ENCODE data around the gene TMEM63C. TPM values are rescaled to one million over a fixed set of nuclear protein-coding genes. Genes with fewer than 3 reads are reported as not detected.

The TMEM63C gene
- total RNA-seq, 2 experiments from 2014 or later = 0.31 to 0.72 TPM

GRCh38 chr14:77204459-77204771 is 22.8 kb downstream of the TMEM63C start:
- CTCF ChIA-PET = interaction anchor here (1.8 kb wide), 1 partner anchor 9 kb away, joined by 6 read pairs; no protein-coding TSS in a partner anchor
- H3K27me3 Mint-ChIP-seq (ENCODE audit: low read depth) = peaks cover 2% of the 10 kb centered on the region

DNA sequence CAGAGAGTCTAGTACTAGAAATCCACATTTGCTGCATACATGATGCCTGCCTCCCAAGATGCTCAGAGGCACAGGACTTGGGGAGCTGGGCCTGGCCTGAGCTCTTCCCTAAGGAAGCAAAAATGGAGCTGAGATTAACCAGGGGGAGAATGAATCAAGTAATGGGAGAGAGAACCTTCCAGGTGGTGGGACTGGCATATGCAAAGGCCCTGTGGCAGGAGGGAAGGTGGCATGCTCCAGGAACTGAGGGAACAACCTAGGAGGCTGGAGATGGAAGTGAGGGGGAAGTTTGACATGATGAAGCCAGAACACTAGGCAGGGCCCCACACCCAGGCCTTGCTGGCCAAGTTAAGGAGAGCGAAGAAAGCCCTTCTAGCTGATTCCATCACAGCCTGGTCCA is 23.3 kb downstream of the TMEM63C start:
- no peak overlapping the region for H3K27ac Mint-ChIP-seq
- no peak overlapping the region for H3K4me3 Mint-ChIP-seq
- CTCF ChIA-PET = interaction anchor here (1.8 kb wide), 1 partner anchor 9 kb away, joined by 6 read pairs; no protein-coding TSS in a partner anchor
- no peak for DNase-seq
- H3K36me3 Mint-ChIP-seq (ENCODE audit: low read depth) = no peaks in the 10 kb centered on the region
- H3K9me3 Mint-ChIP-seq = no peaks in the 10 kb centered on the region
- H3K27me3 Mint-ChIP-seq (ENCODE audit: low read depth) = peaks cover 2% of the 10 kb centered on the region
- intact Hi-C loops (cut with micrococcal nuclease) = loop anchor here (5.0 kb wide), 1 partner anchor 73 kb away; no protein-coding TSS in a partner anchor
- no peaks in the 10 kb centered on the region for H3K4me1 Mint-ChIP-seq (ENCODE audit: low read depth)

More at GRCh38 chr14:77204459-77204771, 22.8 kb downstream of the TMEM63C start:
- intact Hi-C loops (cut with micrococcal nuclease) = no loop called here
- Mint-ChIP-seq H3K4me3 (no peak overlapping the region), H3K27ac (no peak overlapping the region), H3K4me1 (ENCODE audit: low read depth) (no peaks in the 10 kb centered on the region), H3K9me3 (no peaks in the 10 kb centered on the region), H3K36me3 (ENCODE audit: low read depth) (no peaks in the 10 kb centered on the region)
- no peak for DNase-seq

- Mint-ChIP-seq H3K36me3 (ENCODE audit: low read depth) (no peaks in the 10 kb centered on the region), H3K27me3 (ENCODE audit: low read depth) (peaks cover 2% of the 10 kb centered on the region), H3K4me3 (no peak overlapping the region), H3K4me1 (ENCODE audit: low read depth) (no peaks in the 10 kb centered on the region), H3K27ac (no peak overlapping the region), H3K9me3 (no peaks in the 10 kb centered on the region)
- intact Hi-C loops (cut with micrococcal nuclease) = loop anchor here (5.0 kb wide), 1 partner anchor 73 kb away; no protein-coding TSS in a partner anchor
- CTCF ChIA-PET = no interaction called here
- no peak for DNase-seq
Measured at GRCh38 chr14:77205566-77205965, 24.0 kb downstream of the TMEM63C start.

- Mint-ChIP-seq H3K9me3 (no peaks in the 10 kb centered on the region), H3K4me3 (no peak overlapping the region), H3K36me3 (ENCODE audit: low read depth) (no peaks in the 10 kb centered on the region), H3K4me1 (ENCODE audit: low read depth) (no peaks in the 10 kb centered on the region), H3K27ac (no peak overlapping the region), H3K27me3 (ENCODE audit: low read depth) (peaks cover 2% of the 10 kb centered on the region)
- intact Hi-C loops (cut with micrococcal nuclease) = loop anchor here (5.0 kb wide), 1 partner anchor 74 kb away; no protein-coding TSS in a partner anchor
- CTCF ChIA-PET = no interaction called here
- DNase-seq = no peak
Measured at GRCh38 chr14:77206261-77206824, 24.7 kb downstream of the TMEM63C start.

DNA sequence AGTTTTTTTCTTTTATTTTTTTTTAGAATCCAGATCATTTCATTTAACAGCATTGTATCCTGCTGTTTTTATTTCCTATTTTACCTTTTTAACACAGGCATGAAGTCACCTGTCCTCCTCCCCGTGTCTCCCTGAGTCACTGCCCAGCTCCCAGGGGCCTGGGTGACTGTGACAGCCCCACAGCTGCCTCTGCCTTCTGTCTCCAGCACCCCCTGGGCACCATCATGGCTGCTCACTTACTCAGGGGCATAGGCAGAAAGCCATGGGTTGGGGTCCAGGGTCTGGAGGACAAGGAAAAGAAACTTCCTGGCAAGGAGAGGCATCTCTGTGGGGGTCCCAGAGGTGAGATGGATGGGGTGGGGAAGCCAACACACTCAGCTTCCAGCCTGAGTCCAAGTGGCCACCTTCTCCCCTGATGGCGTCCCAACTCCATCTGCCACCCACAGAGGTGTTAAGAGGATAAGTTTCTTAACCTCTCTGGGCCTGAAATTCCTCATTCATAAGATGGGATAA is 25.3 kb downstream of the TMEM63C start:
- no peaks in the 10 kb centered on the region for H3K36me3 Mint-ChIP-seq (ENCODE audit: low read depth)
- no peaks in the 10 kb centered on the region for H3K4me1 Mint-ChIP-seq (ENCODE audit: low read depth)
- no peak overlapping the region for H3K4me3 Mint-ChIP-seq
- peaks cover 2% of the 10 kb centered on the region for H3K27me3 Mint-ChIP-seq (ENCODE audit: low read depth)
- CTCF ChIA-PET = no interaction called here
- no peaks in the 10 kb centered on the region for H3K9me3 Mint-ChIP-seq
- no peak overlapping the region for H3K27ac Mint-ChIP-seq
- DNase-seq = no peak
- intact Hi-C loops (cut with micrococcal nuclease) = loop anchor here (5.0 kb wide), 1 partner anchor 75 kb away; no protein-coding TSS in a partner anchor

DNA sequence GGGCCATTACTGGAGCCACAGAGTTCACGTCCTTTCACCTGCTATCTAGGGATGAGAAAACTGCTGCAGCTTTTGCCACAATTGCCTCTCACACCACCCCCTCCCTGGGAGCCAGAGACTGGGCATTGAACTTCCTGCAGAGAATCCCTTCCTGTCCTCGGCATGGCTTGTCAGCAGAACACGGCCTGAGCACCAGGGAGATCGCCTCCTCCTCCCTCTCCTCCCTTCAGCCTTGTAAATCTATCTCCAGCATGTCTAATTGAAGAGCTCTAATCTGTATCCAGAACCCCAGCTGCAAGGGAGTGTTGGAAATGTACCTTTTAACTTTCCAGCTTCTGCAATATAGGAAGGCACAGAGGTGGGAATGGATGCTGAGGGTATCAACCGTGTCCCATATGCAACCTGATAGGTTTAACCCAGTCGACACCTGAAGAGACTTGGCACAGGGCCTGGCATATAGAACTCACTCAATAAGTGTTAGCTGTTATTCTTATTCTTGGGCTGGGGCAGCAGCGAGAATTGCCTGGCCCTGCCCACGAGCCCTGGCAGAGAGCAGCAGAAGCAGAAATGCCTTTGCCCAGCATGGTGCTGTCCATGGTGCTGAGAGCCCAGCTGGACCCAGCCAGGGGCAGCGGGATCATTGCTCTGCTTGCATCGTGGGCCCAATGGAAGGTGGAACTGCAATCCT is 26.8 kb downstream of the TMEM63C start:
- no peak overlapping the region for H3K4me3 Mint-ChIP-seq
- peaks cover under 1% of the 10 kb centered on the region for H3K27me3 Mint-ChIP-seq (ENCODE audit: low read depth)
- intact Hi-C loops (cut with micrococcal nuclease) = loop anchor here (5.0 kb wide), 1 partner anchor 76 kb away; no protein-coding TSS in a partner anchor
- no peaks in the 10 kb centered on the region for H3K4me1 Mint-ChIP-seq (ENCODE audit: low read depth)
- peak; percentile 71 for DNase-seq
- H3K27ac Mint-ChIP-seq = no peak overlapping the region
- H3K9me3 Mint-ChIP-seq = no peaks in the 10 kb centered on the region
- CTCF ChIA-PET = no interaction called here
- no peaks in the 10 kb centered on the region for H3K36me3 Mint-ChIP-seq (ENCODE audit: low read depth)

GRCh38 chr14:77208979-77209318 is 27.4 kb downstream of the TMEM63C start:
- Mint-ChIP-seq H3K36me3 (ENCODE audit: low read depth) (no peaks in the 10 kb centered on the region), H3K4me3 (no peak overlapping the region), H3K27me3 (ENCODE audit: low read depth) (peaks cover 2% of the 10 kb centered on the region), H3K4me1 (ENCODE audit: low read depth) (no peaks in the 10 kb centered on the region), H3K27ac (no peak overlapping the region), H3K9me3 (no peaks in the 10 kb centered on the region)
- CTCF ChIA-PET = interaction anchor here (1.1 kb wide), 1 partner anchor 56 kb away, joined by 3 read pairs; no protein-coding TSS in a partner anchor
- no peak for DNase-seq
- intact Hi-C loops (cut with micrococcal nuclease) = loop anchor here (5.0 kb wide), 1 partner anchor 77 kb away; no protein-coding TSS in a partner anchor

- CTCF ChIA-PET = interaction anchor here (0.6 to 2.7 kb wide), 7 partner anchors 17 to 501 kb away, joined by 3 to 10 read pairs (median 4); no protein-coding TSS in a partner anchor
- Mint-ChIP-seq H3K27me3 (ENCODE audit: low read depth) (peaks cover 11% of the 10 kb centered on the region), H3K27ac (no peak overlapping the region), H3K4me3 (no peak overlapping the region), H3K4me1 (ENCODE audit: low read depth) (no peaks in the 10 kb centered on the region), H3K9me3 (no peaks in the 10 kb centered on the region), H3K36me3 (ENCODE audit: low read depth) (no peaks in the 10 kb centered on the region)
- intact Hi-C loops (cut with micrococcal nuclease) = no loop called here
- no peak for DNase-seq
Measured at GRCh38 chr14:77212097-77212870, 30.7 kb downstream of the TMEM63C start.

- Mint-ChIP-seq H3K9me3 (no peaks in the 10 kb centered on the region), H3K27ac (no peak overlapping the region), H3K4me1 (ENCODE audit: low read depth) (no peaks in the 10 kb centered on the region), H3K27me3 (ENCODE audit: low read depth) (peaks cover 11% of the 10 kb centered on the region), H3K4me3 (no peak overlapping the region), H3K36me3 (ENCODE audit: low read depth) (no peaks in the 10 kb centered on the region)
- peak; percentile 60 for DNase-seq
- CTCF ChIA-PET = interaction anchor here (0.7 to 2.7 kb wide), 13 partner anchors 9 to 337 kb away, joined by 3 to 10 read pairs (median 3); no protein-coding TSS in a partner anchor
- intact Hi-C loops (cut with micrococcal nuclease) = loop anchor here (1.0 kb wide), 1 partner anchor 61 kb away; no protein-coding TSS in a partner anchor
Measured at GRCh38 chr14:77212943-77213678, 31.5 kb downstream of the TMEM63C start.

GRCh38 chr14:77213679-77214016 is 32.0 kb downstream of the TMEM63C start:
- Mint-ChIP-seq H3K9me3 (no peaks in the 10 kb centered on the region), H3K27ac (no peak overlapping the region), H3K27me3 (ENCODE audit: low read depth) (peaks cover 11% of the 10 kb centered on the region), H3K4me3 (no peak overlapping the region), H3K36me3 (ENCODE audit: low read depth) (no peaks in the 10 kb centered on the region), H3K4me1 (ENCODE audit: low read depth) (no peaks in the 10 kb centered on the region)
- DNase-seq = no peak
- intact Hi-C loops (cut with micrococcal nuclease) = loop anchor here (1.0 kb wide), 1 partner anchor 61 kb away; no protein-coding TSS in a partner anchor
- CTCF ChIA-PET = interaction anchor here (0.7 to 1.7 kb wide), 10 partner anchors 9 to 338 kb away, joined by 3 to 6 read pairs (median 3); no protein-coding TSS in a partner anchor

- CTCF ChIA-PET = interaction anchor here (0.9 to 1.7 kb wide), 4 partner anchors 10 to 102 kb away, joined by 3 to 6 read pairs (median 4); no protein-coding TSS in a partner anchor
- H3K27ac Mint-ChIP-seq = no peak overlapping the region
- peaks cover 11% of the 10 kb centered on the region for H3K27me3 Mint-ChIP-seq (ENCODE audit: low read depth)
- no peaks in the 10 kb centered on the region for H3K9me3 Mint-ChIP-seq
- no peak for DNase-seq
- H3K4me3 Mint-ChIP-seq = no peak overlapping the region
- intact Hi-C loops (cut with micrococcal nuclease) = no loop called here
- no peaks in the 10 kb centered on the region for H3K4me1 Mint-ChIP-seq (ENCODE audit: low read depth)
- no peaks in the 10 kb centered on the region for H3K36me3 Mint-ChIP-seq (ENCODE audit: low read depth)
Measured at GRCh38 chr14:77214216-77214615, 32.6 kb downstream of the TMEM63C start.

All from activated naive CD4-positive, alpha-beta T cell treated with anti-CD3 and anti-CD28 coated beads for 36 hours (primary cell).